Liver (tissue), 9 donors: ENCODE measurements around the gene ARHGEF39. TPM values are rescaled to one million over a fixed set of nuclear protein-coding genes. Genes with fewer than 3 reads are reported as not detected.

Experiments
- DNase-seq: peaks from one replicate; pipeline ENCODE4 v3.0.0-alpha.2; 2017; ENCODE audit warnings: low spot score
- H3K27ac ChIP-seq, 2 donors: one replicate each; pipeline ENCODE4 v1.7.0; 2013; ENCODE audit warnings: inconsistent platforms in 2 of 2, low read length in 2 of 2, control low read depth in 1 of 2, low read depth in 1 of 2, mild to moderate bottlenecking in 1 of 2
- H3K27me3 ChIP-seq, 4 donors: one replicate each; pipeline versions ENCODE4 v1.6.1 to v1.7.0; 2013; ENCODE audit warnings: low read length in 3 of 4, inconsistent platforms in 1 of 4, mild to moderate bottlenecking in 1 of 4, moderate library complexity in 1 of 4; ENCODE audit not compliant: control insufficient read depth in 4 of 4, insufficient read depth in 4 of 4
- H3K36me3 ChIP-seq, 4 donors: one replicate each; pipeline versions ENCODE4 v1.6.1 to v1.7.0; 2013; ENCODE audit warnings: low read length in 3 of 4, mild to moderate bottlenecking in 3 of 4, low read depth in 1 of 4, moderate library complexity in 1 of 4; ENCODE audit not compliant: control insufficient read depth in 4 of 4, insufficient read depth in 3 of 4
- H3K4me1 ChIP-seq, 4 donors: one replicate each; pipeline versions ENCODE4 v1.6.1 to v1.7.0; 2013; ENCODE audit warnings: low read length in 3 of 4, mild to moderate bottlenecking in 3 of 4, moderate library complexity in 1 of 4; ENCODE audit not compliant: control insufficient read depth in 4 of 4, insufficient read depth in 4 of 4
- H3K4me3 ChIP-seq, 3 donors: one replicate each; pipeline versions ENCODE4 v1.6.1 to v1.7.0; 2013; ENCODE audit warnings: low read length in 3 of 3, control low read depth in 1 of 3, low read depth in 1 of 3, mild to moderate bottlenecking in 1 of 3
- H3K9ac ChIP-seq, 2 donors: one replicate each; pipeline ENCODE4 v1.7.0; 2013; ENCODE audit warnings: low read length in 2 of 2, mild to moderate bottlenecking in 2 of 2, moderate library complexity in 2 of 2, control low read depth in 1 of 2, low read depth in 1 of 2
- H3K9me3 ChIP-seq, 4 donors: one replicate each; pipeline versions ENCODE4 v1.6.1 to v1.7.0; 2013; ENCODE audit warnings: low read length in 3 of 4; ENCODE audit not compliant: control insufficient read depth in 4 of 4
- FOXA1 ChIP-seq: IDR thresholded peaks from 2 replicates; pipeline ENCODE4 v1.6.1; 2016; ENCODE audit warnings: antibody characterized with exemption
- GABPA ChIP-seq, 2 donors: IDR thresholded peaks in 1 of 2; conservative IDR thresholded peaks in 1 of 2; 2 replicates each; pipeline ENCODE4 v1.6.1; 2016; ENCODE audit warnings: antibody characterized with exemption in 2 of 2, mild to moderate bottlenecking in 1 of 2, moderate library complexity in 1 of 2
- HNF4A ChIP-seq, 2 donors: conservative IDR thresholded peaks; 2 replicates each; pipeline ENCODE4 v1.6.1; 2016; ENCODE audit warnings: antibody characterized with exemption in 2 of 2, mild to moderate bottlenecking in 2 of 2
- JUND ChIP-seq, 2 donors: IDR thresholded peaks; 2 replicates each; pipeline ENCODE4 v1.6.1; 2016; ENCODE audit warnings: antibody characterized with exemption in 2 of 2
- MAX ChIP-seq: IDR thresholded peaks from 2 replicates; pipeline ENCODE4 v1.6.1; 2016; ENCODE audit warnings: antibody characterized with exemption
- NR2F2 ChIP-seq: IDR thresholded peaks from 2 replicates; pipeline ENCODE4 v1.6.1; 2016; ENCODE audit warnings: antibody characterized with exemption
- RAD21 ChIP-seq, 2 donors: IDR thresholded peaks; 2 replicates each; pipeline ENCODE4 v1.6.1; 2016; ENCODE audit warnings: antibody characterized with exemption in 2 of 2, mild to moderate bottlenecking in 2 of 2
- REST ChIP-seq: IDR thresholded peaks from 2 replicates; pipeline ENCODE4 v1.6.1; 2016; ENCODE audit warnings: antibody characterized with exemption, mild to moderate bottlenecking
- SP1 ChIP-seq: IDR thresholded peaks from 2 replicates; pipeline ENCODE4 v1.6.1; 2018; ENCODE audit warnings: antibody characterized with exemption, mild to moderate bottlenecking
- YY1 ChIP-seq: IDR thresholded peaks from 2 replicates; pipeline ENCODE4 v1.6.1; 2016; ENCODE audit warnings: antibody characterized with exemption, mild to moderate bottlenecking
- ZBTB33 ChIP-seq: IDR thresholded peaks from 2 replicates; pipeline ENCODE4 v1.6.1; 2016; ENCODE audit warnings: antibody characterized with exemption
- WGBS: extraction: QIAGEN DNeasy Blood & Tissue Kit; methylation state at CpG from one replicate; pipeline ENCODE4 v1.1.7; 2013; 5-methylcytosine and 5-hydroxymethylcytosine counted together
- polyA plus RNA-seq, 2 donors: library from polyadenylated mRNA; stranded (reverse) in 1 of 2; unstranded in 1 of 2; fragments of 200-250 nt in 1 of 2; fragments of >200 nt in 1 of 2; fragmentation: Nextera tagmentation in 1 of 2; extraction: Ambion mirVana in 1 of 2; gene quantifications; one replicate each; pipeline versions ENCODE4 v1.2.1 to v1.2.3, GENCODE V29; 2013 to 2015
- total RNA-seq, 2 donors: library from RNA; depleted of rRNA; stranded (reverse); fragments of >200 nt; gene quantifications; one replicate each; pipeline ENCODE4 v1.2.3, GENCODE V29; 2014
- TF ChIP-seq, protein P1 (sequence below): IDR thresholded peaks from 2 replicates; pipeline ENCODE4 v1.6.1; 2016; ENCODE audit warnings: antibody characterized with exemption
- donor health status: healthy.
- donor health status: healthy.
- donor health status: healthy.
- donor health status: healthy.
- donor health status: healthy.

ARHGEF39 gene
- total and polyA plus RNA-seq, 4 donors: under 0.01 to 7.4 (median 0.74) TPM

- WGBS: 95% methylated on average over 4 of the region's 4 CpGs
- no peak for DNase-seq
- no peaks in the 10 kb centered on the region for H3K9me3 ChIP-seq
- TF ChIP-seq ZBTB33: no peak
- TF ChIP-seq SP1: no peak
- TF ChIP-seq MAX: no peak
- TF ChIP-seq FOXA1: no peak
- no peak for TF ChIP-seq RAD21 (IDR thresholded peaks at IDR 0.05)
- no peaks in the 10 kb centered on the region for H3K4me1 ChIP-seq
- H3K27ac ChIP-seq: no peak overlapping the region
- peaks cover 55 to 94% (median 86%) of the 10 kb centered on the region in 4 donors for H3K36me3 ChIP-seq
- H3K4me3 ChIP-seq: no peak overlapping the region
- no peaks in the 10 kb centered on the region for H3K27me3 ChIP-seq
- no peak overlapping the region for H3K9ac ChIP-seq
Measured at GRCh38 chr9:35708146-35708545, 43.2 kb upstream of the ARHGEF39 start.

DNA sequence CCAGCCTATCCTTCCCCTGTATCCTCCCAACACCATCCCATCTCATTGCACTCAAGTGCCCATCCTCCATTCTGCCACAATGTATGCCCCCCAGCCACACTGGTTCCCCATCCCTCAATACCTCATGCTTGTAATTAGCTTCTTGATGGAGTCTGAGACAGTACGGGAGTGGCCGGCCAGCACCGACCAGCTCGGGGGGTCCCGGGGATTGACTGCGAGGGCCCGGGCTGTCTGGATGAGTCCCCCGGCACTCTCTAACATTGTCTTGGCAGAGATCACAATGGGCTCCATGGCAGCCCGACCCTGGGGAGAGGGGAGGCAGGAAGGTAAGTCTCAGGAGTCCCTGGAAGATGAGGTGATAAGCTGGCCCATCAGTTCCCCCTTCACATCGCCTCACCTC is 42.0 kb upstream of the ARHGEF39 start:
- Histone ChIP-seq H3K27me3 (no peaks in the 10 kb centered on the region), H3K9ac (no peak overlapping the region), H3K36me3 (peaks cover 45 to 92% (median 88%) of the 10 kb centered on the region in 4 donors), H3K27ac (no peak overlapping the region), H3K4me3 (no peak overlapping the region), H3K9me3 (no peaks in the 10 kb centered on the region), H3K4me1 (no peaks in the 10 kb centered on the region)
- WGBS: 95% methylated on average over 10 of the region's 10 CpGs
- no peak for TF ChIP-seq MAX
- no peak for TF ChIP-seq JUND (IDR thresholded peaks at IDR 0.05)
- no peak for TF ChIP-seq GABPA (IDR thresholded peaks at IDR 0.05 in 1 of 2, conservative IDR thresholded peaks at IDR 0.05 in 1 of 2)
- TF ChIP-seq ZBTB33: no peak
- TF ChIP-seq, protein P1, sequence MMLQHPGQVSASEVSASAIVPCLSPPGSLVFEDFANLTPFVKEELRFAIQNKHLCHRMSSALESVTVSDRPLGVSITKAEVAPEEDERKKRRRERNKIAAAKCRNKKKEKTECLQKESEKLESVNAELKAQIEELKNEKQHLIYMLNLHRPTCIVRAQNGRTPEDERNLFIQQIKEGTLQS: no peak
- TF ChIP-seq YY1: no peak
- no peak for TF ChIP-seq HNF4A (conservative IDR thresholded peaks at IDR 0.05)
- TF ChIP-seq NR2F2: no peak
- no peak for TF ChIP-seq REST
- no peak for DNase-seq
